HepG2 (cell line): ENCODE results near the gene GUK1. TPM values are rescaled to one million over a fixed set of nuclear protein-coding genes. Genes with fewer than 3 reads are reported as not detected.

Experiments
- ADNP ChIP-seq: sonication (generic); formaldehyde crosslinking; IDR thresholded peaks from 2 replicates; pipeline ENCODE4 v1.4.0; 2020; ENCODE audit warnings: missing genetic modification reagents
- AHR ChIP-seq: IDR thresholded peaks from 2 replicates; pipeline ENCODE4 v1.6.1; 2018; ENCODE audit warnings: missing genetic modification reagents, missing compliant biosample characterization
- ATF1 ChIP-seq: IDR thresholded peaks from 2 replicates; pipeline ENCODE4 v1.6.1; 2016; ENCODE audit warnings: mild to moderate bottlenecking, control low read depth
- BCL6 ChIP-seq: IDR thresholded peaks from 2 replicates; pipeline ENCODE4 v1.6.1; 2016; ENCODE audit warnings: missing genetic modification reagents, missing compliant biosample characterization
- HHEX ChIP-seq: IDR thresholded peaks from 2 replicates; pipeline ENCODE4 v1.6.1; 2016; ENCODE audit warnings: control low read depth
- KDM4B ChIP-seq: sonication (generic); formaldehyde crosslinking; IDR thresholded peaks from 2 replicates; pipeline ENCODE4 v1.4.0; 2020; ENCODE audit warnings: missing genetic modification reagents
- MTA1 ChIP-seq: sonication (generic); formaldehyde crosslinking; IDR thresholded peaks from 2 replicates; pipeline ENCODE4 v1.4.0; 2020; ENCODE audit warnings: missing genetic modification reagents, mild to moderate bottlenecking, borderline replicate concordance
- MTERF4 ChIP-seq: sonication (generic); formaldehyde crosslinking; IDR thresholded peaks from 2 replicates; pipeline ENCODE4 v1.8.0; 2023; ENCODE audit warnings: mild to moderate bottlenecking, missing genetic modification reagents
- MTF1 ChIP-seq: sonication (generic); formaldehyde crosslinking; IDR thresholded peaks from 2 replicates; pipeline ENCODE4 v1.5.0; 2020; ENCODE audit warnings: missing genetic modification reagents
- NR2F1 ChIP-seq, 2 experiments: fragments of 450-650 bp in 1 of 2; formaldehyde crosslinking in 1 of 2; IDR thresholded peaks; 2 replicates each; pipeline versions ENCODE4 v1.5.0 to v1.6.1; 2016 to 2020; ENCODE audit warnings: mild to moderate bottlenecking in 1 of 2, missing compliant biosample characterization in 1 of 2, missing genetic modification reagents in 1 of 2, moderate library complexity in 1 of 2
- NR2F2 ChIP-seq: IDR thresholded peaks from 2 replicates; pipeline ENCODE4 v1.6.1; 2012; ENCODE audit warnings: low read depth, inconsistent platforms, borderline replicate concordance
- SNAI1 ChIP-seq: sonication (generic); formaldehyde crosslinking; IDR thresholded peaks from 2 replicates; pipeline ENCODE4 v1.5.0; 2020; ENCODE audit warnings: mild to moderate bottlenecking, missing genetic modification reagents, borderline replicate concordance
- STAT5B ChIP-seq: sonication (generic); formaldehyde crosslinking; IDR thresholded peaks from 2 replicates; pipeline ENCODE4 v1.4.0; 2020; ENCODE audit warnings: missing genetic modification reagents
- TBX3 ChIP-seq: fragments of 450-650 bp; IDR thresholded peaks from 2 replicates; pipeline ENCODE4 v1.6.1; 2017; ENCODE audit warnings: antibody characterized with exemption, mild to moderate bottlenecking, inconsistent platforms, borderline replicate concordance
- TFE3 ChIP-seq: IDR thresholded peaks from 2 replicates; pipeline ENCODE4 v1.6.1; 2016
- ZBTB4 ChIP-seq: sonication (generic); formaldehyde crosslinking; IDR thresholded peaks from 2 replicates; pipeline ENCODE4 v1.4.0; 2020; ENCODE audit warnings: missing genetic modification reagents, mild to moderate bottlenecking, borderline replicate concordance
- ZKSCAN8 ChIP-seq: IDR thresholded peaks from 2 replicates; pipeline ENCODE4 v1.6.1; 2016; ENCODE audit warnings: borderline replicate concordance, missing genetic modification reagents, missing compliant biosample characterization
- ZNF230 ChIP-seq: sonication (generic); formaldehyde crosslinking; IDR thresholded peaks from 2 replicates; pipeline ENCODE4 v1.4.0; 2020; ENCODE audit warnings: mild to moderate bottlenecking, missing genetic modification reagents
- ZNF253 ChIP-seq: sonication (generic); formaldehyde crosslinking; IDR thresholded peaks from 2 replicates; pipeline ENCODE4 v1.8.0; 2022; ENCODE audit warnings: mild to moderate bottlenecking, missing genetic modification reagents, borderline replicate concordance
- ZNF441 ChIP-seq: sonication (generic); formaldehyde crosslinking; IDR thresholded peaks from 2 replicates; pipeline ENCODE4 v1.7.0; 2021; ENCODE audit warnings: missing genetic modification reagents, borderline replicate concordance
- ZNF597 ChIP-seq: sonication (generic); formaldehyde crosslinking; IDR thresholded peaks from 2 replicates; pipeline ENCODE4 v1.5.0; 2020; ENCODE audit warnings: missing genetic modification reagents
- ZNF678 ChIP-seq: sonication (generic); formaldehyde crosslinking; IDR thresholded peaks from 2 replicates; pipeline ENCODE4 v1.4.0; 2020; ENCODE audit warnings: mild to moderate bottlenecking, missing genetic modification reagents
- polyA plus RNA-seq, 8 experiments: library from polyadenylated mRNA; depleted of rRNA in 3 of 8; stranded (reverse) in 7 of 8; unstranded in 1 of 8; fragments of >200 nt; fragmentation: Illumina TruSeq in 4 of 8; extraction: Trizol in 4 of 8; gene quantifications; 2 replicates each; pipeline versions ENCODE4 v1.2.1 to v1.2.3, GENCODE V29; 2011 to 2016; ENCODE audit warnings: low read depth in 4 of 8, missing spikeins in 1 of 8, mixed read lengths in 1 of 8; ENCODE audit not compliant: insufficient read depth in 1 of 8
- total RNA-seq, 5 experiments: library from RNA; depleted of rRNA; stranded (reverse); fragments of >200 nt; fragmentation: Illumina TruSeq; extraction: Trizol; gene quantifications; 2 replicates each; pipeline ENCODE4 v1.2.3, GENCODE V29; 2016; ENCODE audit warnings: low read depth in 1 of 5

GUK1 gene
- total and polyA plus RNA-seq, 2 of the 13 experiments (the other 11 are each of a cell fraction or from before 2014, with no cell fraction given), result 116 to 154 TPM

DNA sequence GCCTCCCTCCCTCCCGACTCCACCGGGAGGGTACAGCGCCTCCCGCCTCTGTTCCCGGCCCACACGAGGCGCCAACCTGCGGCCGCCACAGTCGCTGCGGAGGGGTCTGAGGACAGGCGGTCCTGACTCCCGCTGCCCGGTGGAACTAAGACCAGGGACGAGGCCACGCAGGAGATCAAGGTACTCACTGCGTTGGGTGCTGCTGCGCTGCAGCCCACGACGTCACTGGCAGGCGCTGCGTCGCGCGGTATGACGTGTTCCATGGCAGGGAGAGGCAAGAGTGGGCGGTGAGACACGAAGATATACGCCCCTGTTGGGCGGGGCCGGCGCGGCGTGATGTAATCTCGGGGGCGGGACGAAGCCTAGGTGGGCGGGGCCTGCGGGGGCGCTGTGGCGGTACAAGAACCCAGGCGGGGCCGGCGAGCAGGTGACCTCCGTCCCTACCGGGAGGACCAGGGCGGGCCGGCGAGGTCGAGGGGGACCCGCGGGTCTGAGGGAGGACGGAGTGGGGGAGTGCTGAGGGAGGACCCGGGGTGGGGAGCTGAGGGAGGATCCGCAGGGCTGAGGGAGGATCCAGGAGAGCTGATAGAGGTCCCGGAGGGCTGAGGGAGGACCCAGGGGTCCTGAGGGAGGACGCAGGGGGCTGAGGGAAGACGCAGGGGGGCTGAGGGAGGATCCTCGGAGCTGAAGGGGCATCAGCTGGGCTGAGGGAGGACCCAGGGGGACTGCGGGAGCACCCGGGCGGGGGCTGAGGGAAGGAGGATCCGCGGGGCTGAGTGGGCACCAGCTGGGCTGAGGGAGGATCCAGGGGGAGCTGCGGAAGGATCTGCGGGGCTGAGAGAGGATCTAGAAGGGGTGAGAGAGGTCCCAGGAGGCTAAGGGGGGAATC is 30.8 kb upstream of the GUK1 start, which contains the start of gene MRPL55 (continued):
- TF ChIP-seq ZNF597 (CRISPR knock-in tag) (no peak), NR2F2 (no peak; the same call in 1 of the 2 replicates), ZBTB4 (CRISPR knock-in tag) (peak; percentile 56; the same call in 1 of the 2 replicates), SNAI1 (no peak), MTERF4 (CRISPR knock-in tag) (0 out of 2 replicates have a peak, but pooled peaks have one; percentile 2), ZNF253 (CRISPR knock-in tag) (no peak), ZNF441 (CRISPR knock-in tag) (no peak), ATF1 (CRISPR knock-in tag) (peak; percentile 99), ZNF230 (peak; percentile 79; the same call in 1 of the 2 replicates), HHEX (CRISPR knock-in tag) (no peak), AHR (CRISPR knock-in tag) (0 out of 2 replicates have a peak, but pooled peaks have one; percentile 59), STAT5B (CRISPR knock-in tag) (no peak), MTF1 (no peak), ZNF678 (0 out of 2 replicates have a peak, but pooled peaks have one; percentile 40), ZKSCAN8 (CRISPR knock-in tag) (0 out of 2 replicates have a peak, but pooled peaks have one; percentile 11), TFE3 (CRISPR knock-in tag) (no peak), TBX3 (peak; percentile 29; the same call in 1 of the 2 replicates), BCL6 (CRISPR knock-in tag) (peak; percentile 58), KDM4B (CRISPR knock-in tag) (no peak; the same call in 1 of the 2 replicates), NR2F1 (CRISPR knock-in tag; IDR thresholded peaks at IDR 0.05) (peak in 1 of 2 experiments; percentile 34; a peak in 1 of 4 replicates), MTA1 (CRISPR knock-in tag) (peak; percentile 74; the same call in 1 of the 2 replicates), ADNP (CRISPR knock-in tag) (no peak)
